Measurements from ENCODE around the gene WDR20.
"Not testable (repeated sequence)": the region's sequence is repeated elsewhere in the genome, so short reads cannot be mapped to it uniquely, and the experiment has no call there.

WDR20 gene

DNA sequence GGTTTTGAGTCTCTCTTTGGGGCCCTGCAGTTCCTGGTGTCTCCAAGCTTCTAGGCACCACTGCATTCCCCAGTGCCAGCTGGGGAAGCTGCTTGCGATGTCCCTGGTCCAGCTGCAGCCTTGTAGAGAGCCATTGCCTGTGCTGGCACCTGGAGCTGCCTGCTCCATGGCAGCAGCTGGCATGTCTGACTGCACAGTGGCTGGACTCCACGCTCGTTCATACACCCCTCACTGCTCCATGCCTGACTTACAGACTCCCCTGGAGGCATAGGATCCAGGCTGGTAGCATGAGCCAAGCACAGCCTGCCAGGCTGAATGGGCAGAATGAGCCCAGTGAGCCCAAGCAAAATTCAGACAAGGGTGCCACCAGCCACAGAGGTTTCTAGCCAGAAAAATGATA lies 21.8 kb upstream of the WDR20 start:
- H3K4me3 ChIP-seq (ENCODE audit: low read length): no peak overlapping the region
- TF ChIP-seq, protein P1, sequence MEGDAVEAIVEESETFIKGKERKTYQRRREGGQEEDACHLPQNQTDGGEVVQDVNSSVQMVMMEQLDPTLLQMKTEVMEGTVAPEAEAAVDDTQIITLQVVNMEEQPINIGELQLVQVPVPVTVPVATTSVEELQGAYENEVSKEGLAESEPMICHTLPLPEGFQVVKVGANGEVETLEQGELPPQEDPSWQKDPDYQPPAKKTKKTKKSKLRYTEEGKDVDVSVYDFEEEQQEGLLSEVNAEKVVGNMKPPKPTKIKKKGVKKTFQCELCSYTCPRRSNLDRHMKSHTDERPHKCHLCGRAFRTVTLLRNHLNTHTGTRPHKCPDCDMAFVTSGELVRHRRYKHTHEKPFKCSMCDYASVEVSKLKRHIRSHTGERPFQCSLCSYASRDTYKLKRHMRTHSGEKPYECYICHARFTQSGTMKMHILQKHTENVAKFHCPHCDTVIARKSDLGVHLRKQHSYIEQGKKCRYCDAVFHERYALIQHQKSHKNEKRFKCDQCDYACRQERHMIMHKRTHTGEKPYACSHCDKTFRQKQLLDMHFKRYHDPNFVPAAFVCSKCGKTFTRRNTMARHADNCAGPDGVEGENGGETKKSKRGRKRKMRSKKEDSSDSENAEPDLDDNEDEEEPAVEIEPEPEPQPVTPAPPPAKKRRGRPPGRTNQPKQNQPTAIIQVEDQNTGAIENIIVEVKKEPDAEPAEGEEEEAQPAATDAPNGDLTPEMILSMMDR (conservative IDR thresholded peaks at IDR 0.05; ENCODE audit: low read length): no peak
- no peak for DNase-seq (ENCODE audit: low read depth)

DNA sequence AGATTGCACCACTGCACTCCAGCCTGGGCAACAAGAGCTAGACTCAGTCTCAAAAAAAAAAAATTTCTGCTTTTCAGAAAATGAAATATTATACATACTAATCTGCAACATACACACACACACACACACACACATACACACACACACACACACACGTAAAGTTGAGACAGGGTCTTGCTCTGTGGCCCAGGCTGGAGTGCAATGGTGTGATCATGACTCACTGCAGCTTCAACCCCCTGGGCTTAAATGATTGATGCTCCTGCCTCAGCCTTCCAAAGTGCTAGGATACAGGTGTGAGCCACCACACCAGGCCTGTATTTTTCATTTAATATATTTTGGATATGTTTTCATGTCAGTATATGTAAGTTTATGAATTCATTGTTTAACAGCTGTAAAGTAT lies 18.8 kb upstream of the WDR20 start:
- no peak overlapping the region for H3K4me3 ChIP-seq (ENCODE audit: low read length)
- TF ChIP-seq, protein P1 (conservative IDR thresholded peaks at IDR 0.05; ENCODE audit: low read length): no peak
- DNase-seq (ENCODE audit: low read depth): no peak

DNA sequence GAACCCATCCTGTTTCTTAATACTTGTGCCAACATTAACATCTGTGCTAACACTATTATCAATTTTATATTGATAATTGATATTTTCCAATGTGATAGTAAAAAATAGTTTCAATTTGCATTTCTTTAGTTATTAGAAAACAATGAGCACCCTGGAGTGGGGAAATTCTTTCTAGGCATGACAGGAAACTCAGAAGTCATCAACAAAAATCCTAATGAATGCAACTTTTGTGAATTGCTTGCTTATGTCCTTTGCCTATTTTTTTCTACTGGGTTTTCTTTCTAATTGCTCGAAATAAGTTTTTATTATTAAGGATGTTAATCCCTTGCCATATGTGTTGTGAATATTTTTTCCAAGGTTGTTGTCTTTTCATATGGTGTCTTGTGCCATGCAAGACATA lies 18.1 kb upstream of the WDR20 start:
- TF ChIP-seq, protein P1 (conservative IDR thresholded peaks at IDR 0.05; ENCODE audit: low read length): no peak
- no peak for DNase-seq (ENCODE audit: low read depth)

DNA sequence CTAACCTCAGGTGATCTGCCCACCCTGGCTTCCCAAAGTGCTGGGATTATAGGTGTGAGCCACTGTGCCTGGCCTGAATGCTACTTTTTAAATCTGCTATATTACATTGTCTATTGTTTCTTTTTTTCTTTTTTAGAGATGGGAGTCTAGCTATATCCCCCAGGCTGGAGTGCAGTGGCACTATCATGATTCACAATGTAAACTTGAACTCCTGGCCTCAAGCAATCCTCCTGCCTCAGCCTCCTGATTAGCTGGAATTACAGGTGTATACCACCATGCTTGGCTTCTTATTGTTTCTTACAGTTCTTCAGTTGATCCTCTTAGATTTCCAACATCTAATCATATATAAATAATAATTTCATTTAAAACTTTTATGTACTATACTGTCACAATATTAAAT lies 15.3 kb upstream of the WDR20 start:
- no peak overlapping the region for H3K4me3 ChIP-seq (ENCODE audit: low read length)
- TF ChIP-seq, protein P1 (conservative IDR thresholded peaks at IDR 0.05; ENCODE audit: low read length): no peak
- DNase-seq (ENCODE audit: low read depth): no peak

More for the DNA sequence above, 18.1 kb upstream of the WDR20 start:
- no peak overlapping the region for H3K4me3 ChIP-seq (ENCODE audit: low read length)

DNA sequence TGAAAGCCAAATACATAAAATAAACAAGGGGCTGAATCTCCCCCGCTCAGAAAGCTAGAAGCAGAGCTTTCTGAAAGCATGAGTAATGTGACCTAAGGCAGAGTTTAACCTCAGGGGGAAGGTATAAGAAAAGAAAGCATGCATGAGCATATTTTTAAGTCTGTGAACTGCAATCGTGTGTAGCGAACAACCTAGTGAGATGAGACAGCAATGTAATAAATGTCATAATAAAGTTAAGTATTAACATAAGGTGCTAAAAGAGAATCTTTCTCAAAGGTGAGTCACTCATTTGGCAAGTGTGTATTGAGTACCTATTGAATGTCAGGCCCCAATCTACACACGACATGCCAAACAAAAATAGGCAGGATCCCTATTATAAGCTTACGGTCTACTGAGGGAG lies 14.2 kb upstream of the WDR20 start:
- H3K4me3 ChIP-seq (ENCODE audit: low read length): no peak overlapping the region
- DNase-seq (ENCODE audit: low read depth): no peak
- TF ChIP-seq, protein P1 (conservative IDR thresholded peaks at IDR 0.05; ENCODE audit: low read length): no peak

DNA sequence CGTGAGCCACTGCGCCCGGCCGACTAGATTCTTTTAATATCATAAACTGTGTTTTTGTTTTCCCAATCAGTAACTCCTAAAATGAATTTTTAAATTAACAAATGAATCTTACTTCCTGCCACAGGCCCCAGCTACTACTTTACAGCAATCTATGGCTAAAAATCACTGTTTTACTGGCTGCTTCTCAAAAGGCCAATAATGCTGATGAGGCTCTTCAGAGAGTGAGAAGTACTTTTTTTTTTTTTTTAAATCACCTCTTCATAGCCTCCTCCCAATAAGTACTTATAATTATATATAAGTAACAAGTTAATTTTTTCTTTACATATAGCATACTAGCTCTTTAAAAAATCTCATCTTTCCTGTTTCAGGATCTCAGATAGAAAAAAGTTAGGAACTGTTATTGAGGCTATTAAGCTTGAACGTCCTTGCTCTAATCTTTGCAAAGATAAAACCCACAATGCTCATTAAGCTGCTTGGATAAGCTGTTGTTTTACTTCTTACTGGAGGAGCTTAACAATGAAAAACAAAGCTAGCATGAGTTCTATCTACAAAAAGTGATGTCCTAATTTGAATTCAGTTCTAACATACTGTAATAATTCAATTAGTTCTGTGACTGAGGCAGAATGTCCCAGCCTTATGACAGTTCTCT lies 12.8 kb upstream of the WDR20 start:
- H3K4me3 ChIP-seq (ENCODE audit: low read length): no peak overlapping the region
- DNase-seq (ENCODE audit: low read depth): no peak
- TF ChIP-seq, protein P1 (conservative IDR thresholded peaks at IDR 0.05; ENCODE audit: low read length): no peak

DNA sequence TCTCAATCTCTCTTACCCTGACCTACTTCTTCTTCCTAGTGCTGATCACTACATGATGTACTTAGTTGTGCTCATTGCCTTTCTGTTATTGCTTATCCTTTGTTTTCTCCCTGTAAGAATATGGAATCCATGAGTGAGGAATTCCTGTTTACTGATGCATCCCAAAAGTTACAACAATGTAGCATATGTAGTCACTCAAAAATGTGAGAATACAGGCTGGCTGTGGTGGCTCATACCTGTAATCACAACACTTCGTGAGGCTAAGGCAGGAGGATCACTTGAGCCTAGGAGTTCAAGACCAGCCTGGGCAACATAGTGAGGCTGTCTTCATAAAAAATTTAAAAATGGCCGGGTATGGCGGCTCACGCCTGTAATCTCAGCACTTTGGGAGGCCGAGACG lies 8.0 kb upstream of the WDR20 start:
- TF ChIP-seq, protein P1 (conservative IDR thresholded peaks at IDR 0.05; ENCODE audit: low read length): no peak
- H3K4me3 ChIP-seq (ENCODE audit: low read length): no peak overlapping the region
- no peak for DNase-seq (ENCODE audit: low read depth)

DNA sequence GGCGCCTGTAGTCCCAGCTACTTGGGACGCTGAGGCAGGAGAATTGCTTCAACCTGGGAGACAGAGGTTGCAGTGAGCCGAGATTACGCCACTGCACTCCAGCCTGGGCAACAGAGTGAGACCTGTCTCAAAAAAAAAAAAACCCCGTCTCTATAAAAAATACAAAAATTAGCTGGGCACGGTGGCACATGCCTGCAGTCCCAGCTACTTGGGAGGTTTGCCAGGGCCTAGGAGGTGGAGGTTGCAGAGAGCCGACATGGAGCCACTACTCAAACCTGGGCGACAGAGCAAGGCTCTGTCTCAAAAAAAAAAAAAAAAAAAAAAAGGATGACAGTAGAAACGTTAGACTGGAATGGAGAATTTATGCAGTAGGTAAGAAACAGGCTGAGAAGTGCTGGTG lies 5.7 kb upstream of the WDR20 start:
- not testable (repeated sequence) for H3K4me3 ChIP-seq (ENCODE audit: low read length); DNase-seq (ENCODE audit: low read depth)

DNA sequence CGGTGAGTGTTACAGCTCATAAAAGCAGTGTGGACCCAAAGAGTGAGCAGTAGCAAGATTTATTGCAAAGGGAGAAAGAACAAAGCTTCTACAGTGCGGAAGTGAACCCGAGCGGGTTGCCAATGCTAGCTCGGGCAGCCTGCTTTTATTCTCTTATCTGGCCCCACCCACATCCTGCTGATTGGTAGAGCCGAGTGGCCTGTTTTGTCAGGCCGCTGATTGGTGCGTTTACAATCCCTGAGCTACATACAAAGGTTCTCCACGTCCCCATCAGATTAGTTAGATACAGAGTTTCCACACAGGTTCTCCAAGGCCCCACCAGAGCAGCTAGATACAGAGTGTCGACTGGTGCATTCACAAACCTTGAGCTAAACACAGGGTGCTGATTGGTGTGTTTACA lies 5.0 kb upstream of the WDR20 start:
- not testable (repeated sequence) for DNase-seq (ENCODE audit: low read depth); H3K4me3 ChIP-seq (ENCODE audit: low read length)

DNA sequence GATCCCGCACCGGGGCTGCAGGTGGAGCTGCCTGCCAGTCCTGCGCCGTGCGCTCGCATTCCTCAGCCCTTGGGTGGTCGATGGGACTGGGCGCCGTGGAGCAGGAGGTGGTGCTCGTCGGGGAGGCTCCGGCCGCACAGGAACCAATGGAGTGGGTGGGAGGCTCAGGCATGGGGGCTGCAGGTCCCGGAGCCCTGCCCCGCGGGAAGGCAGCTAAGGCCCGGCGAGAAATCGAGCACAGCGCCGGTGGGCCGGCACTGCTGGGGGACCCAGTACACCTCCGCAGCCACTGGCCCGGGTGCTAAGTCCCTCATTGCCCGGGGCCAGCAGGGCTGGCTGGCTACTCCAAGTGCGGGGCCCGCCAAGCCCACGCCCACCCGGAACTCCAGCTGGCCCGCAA lies 4.2 kb upstream of the WDR20 start:
- not testable (repeated sequence) for DNase-seq (ENCODE audit: low read depth); H3K4me3 ChIP-seq (ENCODE audit: low read length)
